IMR-90 (cell line): ENCODE measurements around the gene ZNF385B.

Experiments
- BHLHE40 ChIP-seq: fragments of 150-350 bp; IDR thresholded peaks from 2 replicates; pipeline ENCODE4 v1.6.1; 2016; ENCODE audit warnings: mild to moderate bottlenecking, low read depth, low read length
- CEBPB ChIP-seq: IDR thresholded peaks from 2 replicates; pipeline ENCODE4 v1.6.1; 2012; ENCODE audit warnings: low read depth, low read length, improper control_type of control experiment
- CHD1 ChIP-seq: IDR thresholded peaks from 2 replicates; pipeline ENCODE4 v1.6.1; 2012; ENCODE audit warnings: low read depth, low read length, improper control_type of control experiment
- CTCF ChIP-seq: conservative IDR thresholded peaks from 2 replicates; pipeline ENCODE4 v1.5.1; 2012; ENCODE audit warnings: mild to moderate bottlenecking, low read depth, low read length, improper control_type of control experiment
- ELK1 ChIP-seq: fragments of 150-350 bp; IDR thresholded peaks from 2 replicates; pipeline ENCODE4 v1.6.1; 2016; ENCODE audit warnings: low read depth, mild to moderate bottlenecking, low read length, moderate library complexity, borderline replicate concordance
- FOS ChIP-seq: fragments of 150-350 bp; IDR thresholded peaks from 2 replicates; pipeline ENCODE4 v1.6.1; 2016; ENCODE audit warnings: low read depth, low read length
- MAZ ChIP-seq: IDR thresholded peaks from 2 replicates; pipeline ENCODE4 v1.6.1; 2012; ENCODE audit warnings: low read depth, mild to moderate bottlenecking, low read length, improper control_type of control experiment, moderate library complexity, borderline replicate concordance
- MXI1 ChIP-seq: IDR thresholded peaks from 2 replicates; pipeline ENCODE4 v1.6.1; 2012; ENCODE audit warnings: low read depth, mild to moderate bottlenecking, low read length, moderate library complexity, borderline replicate concordance
- POLR2A ChIP-seq: IDR thresholded peaks from 2 replicates; pipeline ENCODE4 v1.6.1; 2012; ENCODE audit warnings: mild to moderate bottlenecking, low read depth, low read length
- RAD21 ChIP-seq: IDR thresholded peaks from 2 replicates; pipeline ENCODE4 v1.6.1; 2012; ENCODE audit warnings: low read length, improper control_type of control experiment
- RFX5 ChIP-seq: IDR thresholded peaks from 2 replicates; pipeline ENCODE4 v1.8.0; 2012; ENCODE audit warnings: low read depth, mild to moderate bottlenecking, low read length, moderate library complexity
- SMC3 ChIP-seq: fragments of 150-350 bp; IDR thresholded peaks from 2 replicates; pipeline ENCODE4 v1.6.1; 2016; ENCODE audit warnings: low read depth, mild to moderate bottlenecking, antibody characterized with exemption, low read length, moderate library complexity

GRCh38 chr2:179744401-179744800, 117.0 kb downstream of the ZNF385B start:
- TF ChIP-seq CTCF (no peak), BHLHE40 (no peak), RAD21 (no peak), POLR2A (no peak), CEBPB (no peak), MXI1 (no peak), CHD1 (no peak), SMC3 (no peak), FOS (no peak), RFX5 (no peak), ELK1 (no peak), MAZ (no peak)
